A673 (cell line): ENCODE results near the gene CNTROB. TPM values are rescaled to one million over a fixed set of nuclear protein-coding genes. Genes with fewer than 3 reads are reported as not detected.

Experiments used
- BruUV-seq: library from RNA; stranded (reverse); fragments of 400-500 nt; replicated peaks from 2 replicates; lab custom pipeline; 2021; lab: Mats Ljungman, UMichigan
- CTCF ChIA-PET: fragments of 300-600 bp; sonication (Branson Sonifier 250); formaldehyde crosslinking; loops from one replicate; lab custom pipeline; 2022; ENCODE audit warnings: antibody characterized with exemption; lab: Charles Lee
- POLR2A ChIA-PET: fragments of 300-600 bp; sonication (Branson Sonifier 250); formaldehyde crosslinking; loops from one replicate; lab custom pipeline; 2022; ENCODE audit warnings: antibody characterized with exemption; ENCODE audit not compliant: low non-redundant PET; lab: Charles Lee
- DNase-seq: peaks from one replicate; pipeline ENCODE4 v3.0.0-alpha.2; 2015; ENCODE audit warnings: low spot score
- H3K27ac ChIP-seq: fragments of 200-600 bp; sonication (generic); 2 replicates; pipeline ENCODE4 v1.5.1; 2016; ENCODE audit warnings: mixed run types, low read depth, mild to moderate bottlenecking, mixed read lengths, antibody characterized with exemption, low read length; ENCODE audit not compliant: poor library complexity, severe bottlenecking
- H3K27me3 ChIP-seq: fragments of 200-600 bp; sonication (generic); replicated peaks from 2 replicates; pipeline ENCODE4 v1.6.1; 2017; ENCODE audit warnings: mixed run types, low read depth, mild to moderate bottlenecking, mixed read lengths, antibody characterized with exemption, low read length; ENCODE audit not compliant: insufficient read depth, poor library complexity
- H3K36me3 ChIP-seq: fragments of 200-600 bp; sonication (generic); 2 replicates; pipeline ENCODE4 v1.6.1; 2016; ENCODE audit warnings: mixed run types, mild to moderate bottlenecking, mixed read lengths, antibody characterized with exemption, low read length; ENCODE audit not compliant: insufficient read depth, poor library complexity, severe bottlenecking
- H3K4me1 ChIP-seq: fragments of 200-600 bp; sonication (generic); 2 replicates; pipeline ENCODE4 v1.6.1; 2017; ENCODE audit warnings: mixed run types, mild to moderate bottlenecking, mixed read lengths, antibody characterized with exemption, low read length; ENCODE audit not compliant: insufficient read depth, poor library complexity, severe bottlenecking
- H3K4me3 ChIP-seq: fragments of 200-600 bp; sonication (generic); 2 replicates; pipeline ENCODE4 v1.5.1; 2016; ENCODE audit warnings: low read depth, mixed run types, mild to moderate bottlenecking, mixed read lengths, low read length; ENCODE audit not compliant: poor library complexity, severe bottlenecking
- H3K9me3 ChIP-seq: fragments of 200-600 bp; sonication (generic); 2 replicates; pipeline ENCODE4 v1.6.1; 2016; ENCODE audit warnings: mixed run types, low read depth, mild to moderate bottlenecking, mixed read lengths, antibody characterized with exemption, low read length; ENCODE audit not compliant: poor library complexity, severe bottlenecking
- CTCF ChIP-seq: fragments of 300-800, 200-600 bp; sonication (generic); conservative IDR thresholded peaks from 2 replicates; pipeline ENCODE4 v1.5.1; 2017; ENCODE audit warnings: low read depth, mild to moderate bottlenecking, antibody characterized with exemption, low read length, moderate library complexity, mixed read lengths
- EZH2 ChIP-seq: fragments of 200-600 bp; sonication (generic); IDR thresholded peaks from 2 replicates; pipeline ENCODE4 v1.6.1; 2017; ENCODE audit warnings: borderline replicate concordance, low read depth, mild to moderate bottlenecking, mixed read lengths, antibody characterized with exemption, low read length; ENCODE audit not compliant: poor library complexity, severe bottlenecking
- intact Hi-C: fragments of 100-400 bp; cut with micrococcal nuclease; formaldehyde crosslinking; loops from one replicate; pipeline ENCODE4 v1.10.0; 2022; ENCODE audit not compliant: unreplicated experiment
- total RNA-seq: library from RNA; stranded (reverse); gene quantifications from 2 replicates; pipeline ENCODE4 v1.2.3, GENCODE V29; 2021

Gene CNTROB
- total RNA-seq, 1 experiment from 2014 or later, result 72.3 TPM

- CTCF ChIA-PET, result no interaction called here
- peak overlapping the region; percentile 68 for H3K27ac ChIP-seq
- no peaks in the 10 kb centered on the region for H3K27me3 ChIP-seq
- BruUV-seq, result no TSS peak
- POLR2A ChIA-PET, result no interaction called here
- TF ChIP-seq CTCF (no peak), EZH2 (no peak)
- H3K36me3 ChIP-seq, result peaks cover 5% of the 10 kb centered on the region
- H3K4me1 ChIP-seq, result peaks cover 37% of the 10 kb centered on the region
- no peaks in the 10 kb centered on the region for H3K9me3 ChIP-seq
- peak overlapping the region; percentile 87 for H3K4me3 ChIP-seq
- intact Hi-C loops, result no loop called here
- peak; percentile 48 for DNase-seq
These were observed 48.1 kb upstream of the CNTROB start for GRCh38 chr17:7883781-7884386.

DNA sequence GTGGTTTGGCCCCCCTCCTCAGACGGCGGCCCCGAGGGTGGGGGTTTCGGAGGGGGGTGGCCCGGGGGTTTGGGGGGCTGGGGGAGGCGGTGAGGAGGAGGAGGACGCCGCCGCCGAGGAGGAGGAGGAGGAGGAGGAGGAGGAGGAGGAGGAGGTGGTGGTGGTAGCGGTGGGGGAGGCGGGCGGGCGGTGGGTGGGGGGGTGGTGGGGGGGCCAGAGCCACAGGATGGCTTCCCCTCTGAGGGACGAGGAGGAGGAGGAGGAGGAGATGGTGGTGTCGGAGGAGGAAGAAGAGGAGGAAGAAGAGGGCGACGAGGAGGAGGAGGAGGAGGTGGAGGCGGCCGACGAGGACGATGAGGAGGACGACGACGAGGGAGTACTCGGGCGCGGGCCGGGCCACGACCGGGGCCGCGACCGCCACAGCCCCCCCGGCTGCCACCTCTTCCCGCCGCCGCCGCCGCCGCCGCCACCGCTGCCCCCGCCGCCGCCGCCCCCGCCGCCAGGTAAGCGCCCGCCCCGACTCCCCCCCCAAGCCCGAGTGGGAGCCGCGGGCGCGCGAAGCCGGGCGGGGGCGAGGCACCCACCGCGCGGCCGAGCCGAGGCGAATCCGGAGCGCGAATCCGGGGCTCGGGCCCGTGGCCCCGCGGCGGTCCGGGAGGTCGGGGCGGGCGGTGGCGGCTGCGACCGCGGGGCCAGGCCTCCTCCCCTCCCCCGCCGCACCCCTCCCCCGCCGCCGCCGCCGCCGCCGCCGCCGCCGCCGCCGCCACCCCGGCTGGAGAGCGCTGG, 47.2 kb upstream of the CNTROB start:
- Histone ChIP-seq H3K36me3 (peaks cover 9% of the 10 kb centered on the region), H3K4me1 (peaks cover 46% of the 10 kb centered on the region), H3K27me3 (no peaks in the 10 kb centered on the region), H3K4me3 (peak overlapping the region; percentile 87), H3K27ac (peak overlapping the region; percentile 96), H3K9me3 (no peaks in the 10 kb centered on the region)
- DNase-seq, result peak; percentile 15
- no TSS peak for BruUV-seq
- intact Hi-C loops, result loop anchor here (5.0 kb wide), 3 partner anchors 48 to 338 kb away; partner anchors contain the start of genes CNTROB, MPDU1 and TRAPPC1
- ChIA-PET POLR2A (no interaction called here), CTCF (interaction anchor here (0.6 to 0.7 kb wide), 2 partner anchors 102 to 525 kb away, joined by 3 read pairs; no protein-coding TSS in a partner anchor)
- no peak for TF ChIP-seq EZH2
- no peak for TF ChIP-seq CTCF

- peak overlapping the region; percentile 96 for H3K27ac ChIP-seq
- CTCF ChIA-PET, result interaction anchor here (0.6 to 0.7 kb wide), 2 partner anchors 102 to 525 kb away, joined by 3 read pairs; no protein-coding TSS in a partner anchor
- POLR2A ChIA-PET, result no interaction called here
- H3K36me3 ChIP-seq, result peaks cover 14% of the 10 kb centered on the region
- no peaks in the 10 kb centered on the region for H3K9me3 ChIP-seq
- DNase-seq, result peak; percentile 51
- H3K27me3 ChIP-seq, result no peaks in the 10 kb centered on the region
- TF ChIP-seq CTCF (no peak), EZH2 (no peak)
- BruUV-seq, result no TSS peak
- peak overlapping the region; percentile 87 for H3K4me3 ChIP-seq
- peaks cover 47% of the 10 kb centered on the region for H3K4me1 ChIP-seq
- intact Hi-C loops, result loop anchor here (5.0 kb wide), 3 partner anchors 47 to 337 kb away; partner anchors contain the start of genes CNTROB, MPDU1 and TRAPPC1
These were observed 46.4 kb upstream of the CNTROB start for GRCh38 chr17:7885367-7886226.
